ENCODE data around the gene HS6ST2. TPM values are rescaled to one million over a fixed set of nuclear protein-coding genes. Genes with fewer than 3 reads are reported as not detected.

The HS6ST2 gene
- total and polyA plus RNA-seq, 10 of the 15 experiments (the other 5 are each of a cell fraction or from before 2014, with no cell fraction given), result not detected

DNA sequence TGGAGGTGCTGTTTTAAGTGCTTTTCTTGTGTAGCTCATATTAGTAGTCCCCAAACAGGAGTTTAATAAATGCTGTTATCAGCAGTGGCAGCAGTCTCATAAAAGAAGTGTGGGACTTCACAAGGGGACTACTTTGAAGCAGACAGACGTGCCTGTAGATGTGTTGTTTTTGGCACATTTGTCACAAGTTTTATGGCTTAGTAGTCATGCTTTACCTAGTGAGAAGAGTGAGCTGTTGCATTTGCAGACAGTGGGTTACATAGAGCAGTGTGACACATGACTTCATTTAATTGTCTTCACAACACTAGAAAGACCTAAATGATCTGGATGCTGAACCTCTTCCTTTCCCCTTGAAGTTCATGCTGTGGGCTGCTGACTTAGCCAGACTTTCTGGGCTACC is 320.1 kb downstream of the HS6ST2 start:
- no peak for FAIRE-seq
- no peaks in the 10 kb centered on the region for H3K4me1 ChIP-seq (ENCODE audit: control insufficient read depth, insufficient read depth, low read length)
- ChIA-PET CTCF (no interaction called here), RAD21 (ENCODE audit: unreplicated experiment) (no interaction called here), SMC1A (ENCODE audit: uncharacterized antibody, unreplicated experiment) (no interaction called here), POLR2A (no interaction called here)
- no TSS peak for BruUV-seq (replicated peaks)
- no peak for DNase-seq (ENCODE audit: low read depth, low spot score)
- TF ChIP-seq NR2C2 (IDR thresholded peaks at IDR 0.05; ENCODE audit: borderline replicate concordance, control insufficient read depth, insufficient read length, low read depth) (no peak), HCFC1 (IDR thresholded peaks at IDR 0.05; ENCODE audit: low read length) (no peak), MTA2 (IDR thresholded peaks at IDR 0.05; ENCODE audit: low read depth) (no peak), TCF7 (IDR thresholded peaks at IDR 0.05; ENCODE audit: borderline replicate concordance) (no peak), ZNF384 (IDR thresholded peaks at IDR 0.05; ENCODE audit: borderline replicate concordance, low read depth, low read length) (no peak), YBX1 (IDR thresholded peaks at IDR 0.05) (no peak), SPI1 (IDR thresholded peaks at IDR 0.05; ENCODE audit: borderline replicate concordance, insufficient read depth, low read depth, low read length) (no peak), FOXM1 (IDR thresholded peaks at IDR 0.05; ENCODE audit: low read depth, low read length) (no peak), EZH2 (IDR thresholded peaks at IDR 0.05; ENCODE audit: borderline replicate concordance, control insufficient read depth, low read depth, low read length) (no peak), NFXL1 (IDR thresholded peaks at IDR 0.05; ENCODE audit: borderline replicate concordance) (no peak)
- TF ChIP-seq, protein P1, sequence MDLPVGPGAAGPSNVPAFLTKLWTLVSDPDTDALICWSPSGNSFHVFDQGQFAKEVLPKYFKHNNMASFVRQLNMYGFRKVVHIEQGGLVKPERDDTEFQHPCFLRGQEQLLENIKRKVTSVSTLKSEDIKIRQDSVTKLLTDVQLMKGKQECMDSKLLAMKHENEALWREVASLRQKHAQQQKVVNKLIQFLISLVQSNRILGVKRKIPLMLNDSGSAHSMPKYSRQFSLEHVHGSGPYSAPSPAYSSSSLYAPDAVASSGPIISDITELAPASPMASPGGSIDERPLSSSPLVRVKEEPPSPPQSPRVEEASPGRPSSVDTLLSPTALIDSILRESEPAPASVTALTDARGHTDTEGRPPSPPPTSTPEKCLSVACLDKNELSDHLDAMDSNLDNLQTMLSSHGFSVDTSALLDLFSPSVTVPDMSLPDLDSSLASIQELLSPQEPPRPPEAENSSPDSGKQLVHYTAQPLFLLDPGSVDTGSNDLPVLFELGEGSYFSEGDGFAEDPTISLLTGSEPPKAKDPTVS (IDR thresholded peaks at IDR 0.05; ENCODE audit: low read depth, low read length), result no peak
- H4K20me1 ChIP-seq (ENCODE audit: control insufficient read depth, insufficient read depth), result no peaks in the 10 kb centered on the region
- ATAC-seq, result no peak
- H3K27ac ChIP-seq (ENCODE audit: control insufficient read depth, insufficient read depth), result no peak overlapping the region
- no peak overlapping the region for H2AFZ ChIP-seq (ENCODE audit: control insufficient read depth, low read depth, low read length)
- H3K4me3 ChIP-seq, result no peak overlapping the region
- no peaks in the 10 kb centered on the region for H3K9me3 ChIP-seq (replicated peaks; ENCODE audit: control insufficient read depth, insufficient read depth, low read length)
- no peak overlapping the region for H3K9ac ChIP-seq (ENCODE audit: control insufficient read depth, insufficient read depth, low read length)
- 5% methylated on average over 1 of the region's 1 CpG for WGBS (ENCODE audit: insufficient coverage, insufficient replicate concordance, low lambda C conversion rate, missing lambda C conversion rate)
- no peaks in the 10 kb centered on the region; a peak in 2 of 4 replicates for H3K27me3 ChIP-seq (replicated peaks in 1 of 2; ENCODE audit: control insufficient read depth in 2 of 2, insufficient read depth in 2 of 2, low read length in 1 of 2)
- intact Hi-C loops (cut with micrococcal nuclease; ENCODE audit: unreplicated experiment) (no loop called here), in situ Hi-C loops (cut with MboI) (no loop called here)
- H3K4me2 ChIP-seq (ENCODE audit: control insufficient read depth, insufficient read depth), result no peak overlapping the region
- no peaks in the 10 kb centered on the region for H3K79me2 ChIP-seq (ENCODE audit: control insufficient read depth, insufficient read depth, low read length)
- no peaks in the 10 kb centered on the region for H3K36me3 ChIP-seq (ENCODE audit: control insufficient read depth in 2 of 2, insufficient read depth in 2 of 2, low read length in 1 of 2)

Data from GM12878 (cell line).